Colonic mucosa (tissue), 4 donors: ENCODE data around the gene MS4A10. TPM values are rescaled to one million over a fixed set of nuclear protein-coding genes. Genes with fewer than 3 reads are reported as not detected.

ENCODE experiments used
- DNase-seq: peaks from one replicate; pipeline ENCODE4 v3.0.0-alpha.2; 2020
- H3K27ac ChIP-seq: fragments of 200-600 bp; one replicate; pipeline ENCODE4 v1.8.0; 2021
- H3K27me3 ChIP-seq: fragments of 200-600 bp; one replicate; pipeline ENCODE4 v1.8.0; 2021
- H3K36me3 ChIP-seq: fragments of 200-600 bp; one replicate; pipeline ENCODE4 v1.8.0; 2021
- H3K4me1 ChIP-seq: fragments of 200-600 bp; one replicate; pipeline ENCODE4 v1.8.0; 2021; ENCODE audit warnings: mild to moderate bottlenecking
- H3K4me3 ChIP-seq: fragments of 200-600 bp; one replicate; pipeline ENCODE4 v1.8.0; 2021
- H3K9ac ChIP-seq, 2 donors: one replicate each; pipeline ENCODE4 v1.7.0; 2013; ENCODE audit warnings: control low read depth in 2 of 2, low read depth in 2 of 2, low read length in 2 of 2
- H3K9me3 ChIP-seq: fragments of 200-600 bp; one replicate; pipeline ENCODE4 v1.8.0; 2021
- intact Hi-C: fragments of 100-400 bp; cut with DNase I; formaldehyde crosslinking; loops from one replicate; pipeline ENCODE4 v1.14.1; 2022
- total RNA-seq, 2 donors: library from RNA; stranded (reverse); fragmentation: NEBNext Ultra II Directional in 1 of 2; extraction: Animal tissue kit (Norgen Biotek cat#: 25700) in 1 of 2; gene quantifications; one replicate each; pipeline ENCODE4 v1.2.1, GENCODE V29; 2021
- TF ChIP-seq, protein P1 (sequence below): fragments of 200-600 bp; IDR thresholded peaks from one replicate; pipeline ENCODE4 v1.8.0; 2022; ENCODE audit warnings: antibody characterized with exemption, mild to moderate bottlenecking
- donor health status: healthy.
- donor health status: DM: no; HTN: no; CAD: no.
- donor health status: DM: no; HTN: no; CAD: no.

Gene MS4A10
- total RNA-seq, 2 donors from 2014 or later = 0.10 to 0.66 TPM

GRCh38 chr11:60766547-60766946 is 18.6 kb upstream of the MS4A10 start:
- Histone ChIP-seq H3K36me3 (no peaks in the 10 kb centered on the region), H3K4me1 (no peaks in the 10 kb centered on the region), H3K27ac (no peak overlapping the region), H3K4me3 (no peak overlapping the region), H3K9me3 (no peaks in the 10 kb centered on the region), H3K9ac (no peak overlapping the region), H3K27me3 (no peaks in the 10 kb centered on the region)
- DNase-seq = no peak
- TF ChIP-seq, protein P1, sequence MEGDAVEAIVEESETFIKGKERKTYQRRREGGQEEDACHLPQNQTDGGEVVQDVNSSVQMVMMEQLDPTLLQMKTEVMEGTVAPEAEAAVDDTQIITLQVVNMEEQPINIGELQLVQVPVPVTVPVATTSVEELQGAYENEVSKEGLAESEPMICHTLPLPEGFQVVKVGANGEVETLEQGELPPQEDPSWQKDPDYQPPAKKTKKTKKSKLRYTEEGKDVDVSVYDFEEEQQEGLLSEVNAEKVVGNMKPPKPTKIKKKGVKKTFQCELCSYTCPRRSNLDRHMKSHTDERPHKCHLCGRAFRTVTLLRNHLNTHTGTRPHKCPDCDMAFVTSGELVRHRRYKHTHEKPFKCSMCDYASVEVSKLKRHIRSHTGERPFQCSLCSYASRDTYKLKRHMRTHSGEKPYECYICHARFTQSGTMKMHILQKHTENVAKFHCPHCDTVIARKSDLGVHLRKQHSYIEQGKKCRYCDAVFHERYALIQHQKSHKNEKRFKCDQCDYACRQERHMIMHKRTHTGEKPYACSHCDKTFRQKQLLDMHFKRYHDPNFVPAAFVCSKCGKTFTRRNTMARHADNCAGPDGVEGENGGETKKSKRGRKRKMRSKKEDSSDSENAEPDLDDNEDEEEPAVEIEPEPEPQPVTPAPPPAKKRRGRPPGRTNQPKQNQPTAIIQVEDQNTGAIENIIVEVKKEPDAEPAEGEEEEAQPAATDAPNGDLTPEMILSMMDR = no peak
- intact Hi-C loops = no loop called here

GRCh38 chr11:60767388-60767811 is 17.7 kb upstream of the MS4A10 start:
- Histone ChIP-seq H3K36me3 (no peaks in the 10 kb centered on the region), H3K9ac (no peak overlapping the region), H3K9me3 (no peaks in the 10 kb centered on the region), H3K27ac (no peak overlapping the region), H3K27me3 (no peaks in the 10 kb centered on the region), H3K4me1 (no peaks in the 10 kb centered on the region), H3K4me3 (no peak overlapping the region)
- intact Hi-C loops = no loop called here
- DNase-seq = no peak
- TF ChIP-seq, protein P1 = peak; percentile 25

- no peaks in the 10 kb centered on the region for H3K4me1 ChIP-seq
- no peak overlapping the region for H3K4me3 ChIP-seq
- no peak for DNase-seq
- H3K27ac ChIP-seq = no peak overlapping the region
- TF ChIP-seq, protein P1 = no peak
- no peak overlapping the region for H3K9ac ChIP-seq
- H3K27me3 ChIP-seq = no peaks in the 10 kb centered on the region
- H3K36me3 ChIP-seq = no peaks in the 10 kb centered on the region
- H3K9me3 ChIP-seq = no peaks in the 10 kb centered on the region
- intact Hi-C loops = no loop called here
These were observed 16.9 kb upstream of the MS4A10 start for GRCh38 chr11:60768202-60768601.

DNA sequence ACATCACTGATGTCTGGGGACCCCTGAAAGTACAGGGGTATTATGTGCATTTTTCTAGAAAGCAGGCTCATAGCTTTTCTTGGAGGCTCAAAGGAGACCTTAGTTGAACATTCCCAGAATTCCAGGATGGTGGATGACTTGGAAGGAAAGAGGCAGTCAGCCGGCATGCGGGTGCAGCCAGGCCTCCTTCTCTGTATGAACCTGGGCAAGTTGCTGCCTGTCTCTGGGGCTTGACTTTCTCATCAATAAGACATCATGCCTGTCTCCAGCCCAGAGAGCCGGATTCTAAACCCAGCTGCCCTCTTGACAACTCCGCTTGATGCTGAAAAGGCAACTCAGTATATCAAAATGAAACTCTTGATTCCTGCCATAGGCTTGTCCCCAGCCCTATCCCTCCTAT is 15.9 kb upstream of the MS4A10 start:
- no peak overlapping the region for H3K4me3 ChIP-seq
- H3K27me3 ChIP-seq = no peaks in the 10 kb centered on the region
- intact Hi-C loops = no loop called here
- no peaks in the 10 kb centered on the region for H3K9me3 ChIP-seq
- no peaks in the 10 kb centered on the region for H3K36me3 ChIP-seq
- DNase-seq = no peak
- no peak overlapping the region for H3K9ac ChIP-seq
- H3K4me1 ChIP-seq = no peaks in the 10 kb centered on the region
- TF ChIP-seq, protein P1 = no peak
- H3K27ac ChIP-seq = no peak overlapping the region

GRCh38 chr11:60769811-60770210 is 15.3 kb upstream of the MS4A10 start:
- intact Hi-C loops = no loop called here
- H3K9me3 ChIP-seq = no peaks in the 10 kb centered on the region
- H3K9ac ChIP-seq = no peak overlapping the region
- H3K4me3 ChIP-seq = no peak overlapping the region
- no peaks in the 10 kb centered on the region for H3K27me3 ChIP-seq
- no peaks in the 10 kb centered on the region for H3K4me1 ChIP-seq
- H3K27ac ChIP-seq = no peak overlapping the region
- H3K36me3 ChIP-seq = no peaks in the 10 kb centered on the region
- DNase-seq = no peak
- TF ChIP-seq, protein P1 = no peak

DNA sequence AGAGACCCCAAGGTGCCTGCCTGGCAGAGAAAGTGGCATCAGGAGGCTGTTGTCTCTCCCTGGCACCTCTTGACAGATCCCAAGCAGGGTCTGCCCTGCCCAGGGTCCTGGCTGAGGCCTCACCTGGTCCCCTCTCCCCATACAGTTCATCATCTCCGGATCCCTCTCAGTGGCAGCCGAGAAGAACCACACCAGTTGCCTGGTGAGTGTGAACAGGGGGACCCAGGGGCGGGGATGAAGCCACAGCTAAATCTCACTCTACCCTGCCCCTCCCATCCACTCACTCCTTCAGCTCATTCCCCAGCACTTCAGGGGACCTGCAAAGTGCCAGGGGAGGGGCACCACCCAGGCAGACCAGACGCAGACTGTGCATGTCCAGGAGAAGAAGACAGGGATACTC is 14.0 kb upstream of the MS4A10 start:
- Histone ChIP-seq H3K36me3 (no peaks in the 10 kb centered on the region), H3K9me3 (no peaks in the 10 kb centered on the region), H3K4me1 (no peaks in the 10 kb centered on the region), H3K27me3 (no peaks in the 10 kb centered on the region), H3K9ac (no peak overlapping the region), H3K27ac (no peak overlapping the region), H3K4me3 (no peak overlapping the region)
- no peak for DNase-seq
- TF ChIP-seq, protein P1 = no peak
- intact Hi-C loops = no loop called here
